ENCODE data around the gene EFCAB6. TPM values are rescaled to one million over a fixed set of nuclear protein-coding genes. Genes with fewer than 3 reads are reported as not detected.

The EFCAB6 gene
- total and polyA plus RNA-seq, 2 of the 13 experiments (the other 11 are each of a cell fraction or from before 2014, with no cell fraction given) = not detected

DNA sequence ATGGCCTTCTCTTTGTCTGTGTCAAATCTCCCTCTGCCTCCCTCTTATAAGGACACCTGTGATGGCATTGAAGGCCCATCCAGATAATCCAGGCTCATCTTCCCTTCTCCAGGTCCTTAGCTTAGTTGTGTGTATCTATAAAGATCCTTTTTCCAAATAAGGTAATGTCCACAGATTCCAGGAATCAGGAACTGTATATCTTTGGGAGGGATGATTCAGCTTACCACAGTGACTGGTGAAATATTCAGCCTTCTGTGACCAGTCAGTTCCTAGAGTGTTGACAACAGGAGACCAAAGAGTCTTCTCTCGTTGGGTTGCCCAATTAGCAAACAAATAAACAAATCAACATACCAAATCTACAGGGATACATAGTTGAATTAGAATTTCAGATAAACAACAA lies 224.5 kb downstream of the EFCAB6 start:
- Histone ChIP-seq H3K4me3 (replicated peaks in 1 of 3; ENCODE audit: insufficient read depth in 1 of 3, low read depth in 2 of 3, low read length in 3 of 3) (no peak overlapping the region), H3K36me3 (replicated peaks in 1 of 2; ENCODE audit: control insufficient read depth in 1 of 2, insufficient read depth in 2 of 2, low read length in 2 of 2) (no peaks in the 10 kb centered on the region), H3K27ac (ENCODE audit: extremely low read length, insufficient read depth, low read length) (no peak overlapping the region), H4K20me1 (ENCODE audit: insufficient read depth, low read length) (no peaks in the 10 kb centered on the region), H3K9me3 (ENCODE audit: low read length) (peaks cover 4% of the 10 kb centered on the region; the same call in 1 of the 2 replicates), H3K9ac (ENCODE audit: insufficient read depth, low read depth, low read length) (no peak overlapping the region), H3K4me1 (ENCODE audit: insufficient read depth, low read length) (no peaks in the 10 kb centered on the region), H3K27me3 (ENCODE audit: control insufficient read depth in 1 of 2, insufficient read depth in 2 of 2, low read length in 2 of 2) (no peaks in the 10 kb centered on the region), H3K4me2 (ENCODE audit: low read depth, low read length) (no peak overlapping the region), H2AFZ (ENCODE audit: low read length) (no peak overlapping the region), H3K79me2 (ENCODE audit: insufficient read depth, low read length) (no peaks in the 10 kb centered on the region)
- ChIA-PET CTCF (ENCODE audit: low intra/inter-chr PET ratio, low total read pairs) (no interaction called here), POLR2A (no interaction called here)
- intact Hi-C loops (cut with micrococcal nuclease; ENCODE audit: unreplicated experiment) (no loop called here), in situ Hi-C loops (cut with HindIII; ENCODE audit: extremely low pct_ligation_motif_present, low pct_unique_long_range_greater_than_20kb) (no loop called here)
- 0% methylated on average over 1 of the region's 1 CpG for WGBS (ENCODE audit: low lambda C conversion rate)
- BruUV-seq (replicated peaks) = no TSS peak
- no peak for DNase-seq (ENCODE audit: low spot score)
- no peak for ATAC-seq
- no peak for FAIRE-seq
- TF ChIP-seq, protein P1, sequence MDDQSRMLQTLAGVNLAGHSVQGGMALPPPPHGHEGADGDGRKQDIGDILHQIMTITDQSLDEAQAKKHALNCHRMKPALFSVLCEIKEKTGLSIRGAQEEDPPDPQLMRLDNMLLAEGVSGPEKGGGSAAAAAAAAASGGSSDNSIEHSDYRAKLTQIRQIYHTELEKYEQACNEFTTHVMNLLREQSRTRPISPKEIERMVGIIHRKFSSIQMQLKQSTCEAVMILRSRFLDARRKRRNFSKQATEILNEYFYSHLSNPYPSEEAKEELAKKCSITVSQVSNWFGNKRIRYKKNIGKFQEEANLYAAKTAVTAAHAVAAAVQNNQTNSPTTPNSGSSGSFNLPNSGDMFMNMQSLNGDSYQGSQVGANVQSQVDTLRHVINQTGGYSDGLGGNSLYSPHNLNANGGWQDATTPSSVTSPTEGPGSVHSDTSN (CRISPR knock-in tag; IDR thresholded peaks at IDR 0.05; ENCODE audit: borderline replicate concordance) = no peak
- TF ChIP-seq ZNF713 (CRISPR knock-in tag; IDR thresholded peaks at IDR 0.05) (no peak), JUNB (CRISPR knock-in tag; IDR thresholded peaks at IDR 0.05; ENCODE audit: borderline replicate concordance) (no peak), ZFYVE20 (CRISPR knock-in tag; IDR thresholded peaks at IDR 0.05; ENCODE audit: borderline replicate concordance, low read depth) (no peak), ZNF225 (CRISPR knock-in tag; IDR thresholded peaks at IDR 0.05) (no peak), ZBTB8A (CRISPR knock-in tag; IDR thresholded peaks at IDR 0.05; ENCODE audit: borderline replicate concordance, low read depth) (no peak), ZNF510 (CRISPR knock-in tag; IDR thresholded peaks at IDR 0.05; ENCODE audit: low read depth) (no peak), RORA (CRISPR knock-in tag; IDR thresholded peaks at IDR 0.05) (no peak), SALL2 (CRISPR knock-in tag; IDR thresholded peaks at IDR 0.05) (no peak), ZNF574 (CRISPR knock-in tag; IDR thresholded peaks at IDR 0.05) (no peak), XBP1 (CRISPR knock-in tag; IDR thresholded peaks at IDR 0.05) (no peak), STAT5B (CRISPR knock-in tag; IDR thresholded peaks at IDR 0.05) (no peak), NFIC (IDR thresholded peaks at IDR 0.05; ENCODE audit: low read length) (no peak), ZNF326 (CRISPR knock-in tag; IDR thresholded peaks at IDR 0.05; ENCODE audit: borderline replicate concordance) (no peak), YEATS4 (CRISPR knock-in tag; IDR thresholded peaks at IDR 0.05; ENCODE audit: borderline replicate concordance) (no peak), IKZF4 (CRISPR knock-in tag; IDR thresholded peaks at IDR 0.05; ENCODE audit: borderline replicate concordance, low read depth, not compliant biosample characterization) (no peak)
- TF ChIP-seq, protein P2, sequence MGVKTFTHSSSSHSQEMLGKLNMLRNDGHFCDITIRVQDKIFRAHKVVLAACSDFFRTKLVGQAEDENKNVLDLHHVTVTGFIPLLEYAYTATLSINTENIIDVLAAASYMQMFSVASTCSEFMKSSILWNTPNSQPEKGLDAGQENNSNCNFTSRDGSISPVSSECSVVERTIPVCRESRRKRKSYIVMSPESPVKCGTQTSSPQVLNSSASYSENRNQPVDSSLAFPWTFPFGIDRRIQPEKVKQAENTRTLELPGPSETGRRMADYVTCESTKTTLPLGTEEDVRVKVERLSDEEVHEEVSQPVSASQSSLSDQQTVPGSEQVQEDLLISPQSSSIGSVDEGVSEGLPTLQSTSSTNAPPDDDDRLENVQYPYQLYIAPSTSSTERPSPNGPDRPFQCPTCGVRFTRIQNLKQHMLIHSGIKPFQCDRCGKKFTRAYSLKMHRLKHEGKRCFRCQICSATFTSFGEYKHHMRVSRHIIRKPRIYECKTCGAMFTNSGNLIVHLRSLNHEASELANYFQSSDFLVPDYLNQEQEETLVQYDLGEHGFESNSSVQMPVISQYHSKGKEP (CRISPR knock-in tag; IDR thresholded peaks at IDR 0.05) = no peak

Measured in HepG2 (cell line).